Retinal pigment epithelial cell (primary cell): ENCODE data around the gene PROB1.
A peak's percentile ranks its signal among the peaks of the same experiment; 100 is the strongest.

Experiments used
- DNase-seq: peaks from one replicate; pipeline ENCODE4 v3.0.0-alpha.2; 2010; ENCODE audit warnings: low read depth
- H3K4me3 ChIP-seq: 2 replicates; pipeline ENCODE4 v1.5.1; 2011; ENCODE audit warnings: mild to moderate bottlenecking, low read length, control low read depth, moderate library complexity
- TF ChIP-seq, protein P1 (sequence below): conservative IDR thresholded peaks from 2 replicates; pipeline ENCODE4 v1.5.1; 2011; ENCODE audit warnings: low read depth, low read length, control low read depth, inconsistent platforms

Gene PROB1

DNA sequence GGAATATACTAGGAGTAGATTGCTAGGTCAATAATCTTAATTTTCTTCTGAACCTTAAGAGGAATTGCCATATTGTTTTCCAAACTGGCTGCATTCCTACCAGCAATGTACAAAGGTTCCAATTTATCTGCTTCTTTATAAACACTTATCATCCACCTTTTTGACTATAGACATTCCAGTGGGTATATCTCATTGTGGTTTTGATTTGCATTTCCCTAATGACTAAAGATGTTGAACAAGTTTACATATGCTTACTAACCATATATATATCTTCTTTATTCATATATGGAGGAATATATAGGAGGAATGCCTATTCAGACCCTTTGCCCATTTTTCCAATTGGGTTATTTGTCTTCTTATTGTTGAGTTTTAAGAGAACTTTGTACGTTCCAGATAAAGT is 36.8 kb upstream of the PROB1 start:
- no peak overlapping the region for H3K4me3 ChIP-seq
- TF ChIP-seq, protein P1, sequence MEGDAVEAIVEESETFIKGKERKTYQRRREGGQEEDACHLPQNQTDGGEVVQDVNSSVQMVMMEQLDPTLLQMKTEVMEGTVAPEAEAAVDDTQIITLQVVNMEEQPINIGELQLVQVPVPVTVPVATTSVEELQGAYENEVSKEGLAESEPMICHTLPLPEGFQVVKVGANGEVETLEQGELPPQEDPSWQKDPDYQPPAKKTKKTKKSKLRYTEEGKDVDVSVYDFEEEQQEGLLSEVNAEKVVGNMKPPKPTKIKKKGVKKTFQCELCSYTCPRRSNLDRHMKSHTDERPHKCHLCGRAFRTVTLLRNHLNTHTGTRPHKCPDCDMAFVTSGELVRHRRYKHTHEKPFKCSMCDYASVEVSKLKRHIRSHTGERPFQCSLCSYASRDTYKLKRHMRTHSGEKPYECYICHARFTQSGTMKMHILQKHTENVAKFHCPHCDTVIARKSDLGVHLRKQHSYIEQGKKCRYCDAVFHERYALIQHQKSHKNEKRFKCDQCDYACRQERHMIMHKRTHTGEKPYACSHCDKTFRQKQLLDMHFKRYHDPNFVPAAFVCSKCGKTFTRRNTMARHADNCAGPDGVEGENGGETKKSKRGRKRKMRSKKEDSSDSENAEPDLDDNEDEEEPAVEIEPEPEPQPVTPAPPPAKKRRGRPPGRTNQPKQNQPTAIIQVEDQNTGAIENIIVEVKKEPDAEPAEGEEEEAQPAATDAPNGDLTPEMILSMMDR, result no peak
- DNase-seq, result no peak

DNA sequence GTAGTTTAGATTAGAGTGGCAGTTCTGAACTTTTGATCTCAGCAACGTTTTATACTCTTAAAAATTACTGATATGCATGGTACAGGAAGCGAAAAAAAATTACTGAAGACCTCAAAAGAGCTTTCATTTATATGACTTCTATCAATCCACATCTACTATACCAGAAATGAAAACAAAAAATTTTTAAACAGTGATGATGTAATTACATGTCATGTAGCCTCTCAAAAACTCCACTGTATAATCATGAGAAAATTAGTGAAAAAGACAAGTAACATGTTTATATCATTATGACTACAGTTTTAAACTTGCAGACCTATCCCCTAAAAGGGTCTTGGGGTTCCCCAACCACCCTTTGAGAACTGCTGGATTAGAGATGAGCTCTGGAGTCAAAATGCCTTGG is 35.1 kb upstream of the PROB1 start:
- H3K4me3 ChIP-seq, result no peak overlapping the region
- TF ChIP-seq, protein P1, result no peak
- no peak for DNase-seq

DNA sequence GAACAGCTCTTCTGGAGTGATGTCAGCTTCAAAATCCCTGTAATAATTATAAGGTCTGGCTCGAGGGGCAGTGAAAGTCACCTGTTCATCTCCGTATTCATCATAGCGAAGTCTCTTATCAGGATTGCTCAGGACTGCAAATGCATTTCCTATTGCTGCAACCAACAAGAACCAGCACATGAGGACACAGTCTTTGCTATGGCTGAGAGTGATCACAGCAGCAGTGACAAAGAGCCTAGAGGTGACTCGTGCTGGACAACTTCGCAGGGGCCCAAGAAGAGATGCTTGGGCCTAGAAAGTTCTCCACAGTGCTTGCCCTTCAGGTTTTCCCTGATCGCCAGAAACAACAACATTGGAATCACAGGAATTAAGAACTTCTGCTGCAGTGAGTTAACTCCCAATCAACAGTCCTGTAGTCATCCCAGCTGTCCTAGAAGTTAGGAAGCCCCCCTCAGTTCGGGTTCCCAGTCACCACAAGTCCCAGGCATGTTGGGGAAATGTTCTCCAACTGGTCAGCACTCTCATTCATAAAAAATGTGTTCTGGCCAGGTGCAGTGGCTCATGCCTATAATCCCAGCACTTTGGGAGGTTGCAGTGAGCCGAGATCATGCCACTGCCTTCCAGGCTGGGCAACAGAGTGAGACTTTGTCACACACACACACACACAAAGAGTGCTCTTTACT is 31.4 kb upstream of the PROB1 start:
- TF ChIP-seq, protein P1, result no peak
- no peak overlapping the region for H3K4me3 ChIP-seq
- DNase-seq, result no peak

DNA sequence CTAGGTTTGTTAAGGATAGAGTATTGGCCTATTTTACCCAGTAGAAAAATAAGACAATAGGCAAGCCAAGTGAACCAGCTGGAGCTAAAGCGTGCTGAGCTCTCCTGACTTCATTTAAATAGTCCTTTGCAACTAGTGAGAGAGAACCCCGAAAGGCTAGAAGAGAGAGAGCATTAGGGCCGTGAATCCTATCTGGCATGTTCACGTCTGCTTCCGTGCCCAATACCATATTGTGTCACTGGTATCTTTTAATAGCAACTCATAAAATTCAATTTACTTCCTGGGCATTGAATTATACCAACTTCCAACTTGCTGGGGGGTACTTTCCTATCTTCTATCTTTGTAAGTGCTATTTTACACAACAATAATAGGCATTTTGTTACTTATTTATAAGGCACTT is 30.6 kb upstream of the PROB1 start:
- TF ChIP-seq, protein P1, result no peak
- H3K4me3 ChIP-seq, result no peak overlapping the region
- no peak for DNase-seq

DNA sequence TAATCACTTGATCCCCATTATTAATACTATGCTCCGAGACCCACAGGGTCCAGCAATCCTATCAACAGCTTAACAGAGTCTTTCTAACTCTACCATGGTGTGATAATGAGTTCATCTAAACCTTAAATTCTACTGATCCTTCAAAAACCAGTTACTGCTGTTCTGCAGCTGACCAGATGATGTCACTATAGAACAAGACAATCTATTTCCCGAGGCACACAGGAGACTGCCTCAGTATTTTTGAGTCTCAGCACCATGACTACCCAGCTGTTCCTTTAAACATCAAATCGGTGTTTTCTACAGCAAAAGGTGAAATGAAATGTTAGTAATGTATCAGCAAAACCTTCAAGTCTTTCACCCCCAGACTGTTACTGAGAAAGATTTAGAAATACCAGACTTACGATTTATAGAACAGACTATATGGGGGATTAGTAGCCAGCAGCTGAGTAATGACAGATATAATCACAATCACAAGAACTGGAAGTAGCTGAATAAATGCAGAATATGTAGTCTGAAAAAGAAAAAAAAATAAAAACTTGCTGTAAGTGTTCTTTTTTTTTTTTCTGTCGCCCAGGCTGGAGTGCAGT is 27.5 kb upstream of the PROB1 start:
- TF ChIP-seq, protein P1, result peak; percentile 89
- DNase-seq, result no peak
- H3K4me3 ChIP-seq, result no peak overlapping the region

DNA sequence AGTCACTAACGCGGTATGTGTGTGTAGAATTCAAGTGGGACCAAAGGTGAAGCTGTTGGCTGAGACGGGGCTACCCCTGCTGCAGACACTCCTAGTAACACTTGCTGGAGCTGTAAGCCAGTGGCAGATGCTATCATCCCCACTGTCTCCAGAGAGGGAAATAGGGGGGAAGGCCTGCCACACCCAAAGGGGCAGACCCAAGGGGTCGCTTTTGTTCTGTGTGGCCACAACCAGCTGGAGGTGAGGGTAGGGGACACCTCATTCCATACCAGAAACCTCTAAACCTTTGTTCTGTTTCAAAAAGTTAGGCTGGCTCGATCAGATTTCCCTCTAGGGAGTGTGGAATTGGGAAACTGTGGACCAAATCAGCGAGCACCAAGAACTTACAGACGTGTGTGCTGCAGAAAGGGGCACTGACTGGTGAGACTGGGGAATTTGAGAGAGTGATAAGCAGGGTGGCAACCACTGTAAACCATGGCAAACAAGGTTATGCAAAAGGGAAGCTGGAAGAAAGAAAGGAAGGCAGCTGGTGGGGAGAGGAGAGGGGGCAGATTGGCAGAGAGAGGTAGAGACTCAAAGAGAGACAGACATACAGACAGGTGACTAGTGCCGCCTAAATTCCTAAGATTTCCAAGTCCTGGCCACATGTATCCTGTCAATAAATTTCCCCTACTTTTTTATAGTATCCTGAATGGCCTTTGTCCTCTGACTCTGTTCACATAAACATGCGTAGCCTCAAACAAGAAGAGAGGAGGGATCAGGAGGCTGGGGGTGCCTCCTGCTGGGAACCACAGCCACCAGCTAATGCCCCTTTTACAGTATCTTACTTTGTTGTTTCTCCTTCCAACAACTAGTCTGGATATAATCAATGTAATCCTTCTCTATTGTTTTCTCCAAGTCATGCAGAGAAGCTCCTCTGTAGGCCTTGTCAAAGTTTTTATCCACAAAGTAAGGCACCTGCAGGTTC is 24.6 kb upstream of the PROB1 start:
- DNase-seq, result no peak
- H3K4me3 ChIP-seq, result no peak overlapping the region
- TF ChIP-seq, protein P1, result no peak
